GM06990 (cell line): Measurements from ENCODE around the gene LRRC3.

Experiments
- DNase-seq: peaks from one replicate; pipeline ENCODE4 v3.0.0-alpha.2; 2011; ENCODE audit not compliant: insufficient read length; ENCODE audit errors: extremely low read depth
- H3K27me3 ChIP-seq: replicated peaks from 2 replicates; pipeline ENCODE4 v1.6.0; 2011; ENCODE audit warnings: low read length; ENCODE audit not compliant: control insufficient read depth, insufficient read depth
- H3K36me3 ChIP-seq: 2 replicates; pipeline ENCODE4 v1.5.1; 2011; ENCODE audit warnings: low read length; ENCODE audit not compliant: control insufficient read depth, insufficient read depth
- H3K4me3 ChIP-seq: replicated peaks from 2 replicates; pipeline ENCODE4 v1.5.1; 2011; ENCODE audit warnings: low read depth, mild to moderate bottlenecking, control low read depth, low read length
- CTCF ChIP-seq: IDR thresholded peaks from 2 replicates; pipeline ENCODE4 v1.5.1; 2011; ENCODE audit warnings: low read length, control low read depth, mild to moderate bottlenecking, inconsistent platforms; ENCODE audit not compliant: insufficient read depth, poor library complexity, severe bottlenecking

The LRRC3 gene

GRCh38 chr21:44431300-44431699, 24.0 kb upstream of the LRRC3 start:
- Histone ChIP-seq H3K4me3 (no peak overlapping the region), H3K36me3 (no peaks in the 10 kb centered on the region; the same call in 1 of the 2 replicates), H3K27me3 (no peaks in the 10 kb centered on the region)
- TF ChIP-seq CTCF = no peak
- no peak for DNase-seq

GRCh38 chr21:44432841-44433790, 22.2 kb upstream of the LRRC3 start:
- H3K36me3 ChIP-seq = no peaks in the 10 kb centered on the region; the same call in 1 of the 2 replicates
- TF ChIP-seq CTCF = no peak
- DNase-seq = no peak
- H3K27me3 ChIP-seq = no peaks in the 10 kb centered on the region
- H3K4me3 ChIP-seq = no peak overlapping the region

- H3K4me3 ChIP-seq = no peak overlapping the region
- H3K36me3 ChIP-seq = no peaks in the 10 kb centered on the region; the same call in 1 of the 2 replicates
- no peak for DNase-seq
- no peak for TF ChIP-seq CTCF
- H3K27me3 ChIP-seq = no peaks in the 10 kb centered on the region
Measured at GRCh38 chr21:44433791-44434567, 21.3 kb upstream of the LRRC3 start.

- Histone ChIP-seq H3K27me3 (no peaks in the 10 kb centered on the region), H3K36me3 (no peaks in the 10 kb centered on the region; the same call in 1 of the 2 replicates), H3K4me3 (no peak overlapping the region)
- no peak for DNase-seq
- no peak for TF ChIP-seq CTCF
Measured at GRCh38 chr21:44434568-44434925, 20.8 kb upstream of the LRRC3 start.

GRCh38 chr21:44434936-44435635, 20.2 kb upstream of the LRRC3 start:
- H3K4me3 ChIP-seq = no peak overlapping the region
- DNase-seq = no peak
- no peak for TF ChIP-seq CTCF
- H3K27me3 ChIP-seq = no peaks in the 10 kb centered on the region
- H3K36me3 ChIP-seq = no peaks in the 10 kb centered on the region; the same call in 1 of the 2 replicates
